T1000 (cell line): ENCODE results near the gene TMEM200B.
"Not testable (repeated sequence)": the region's sequence is repeated elsewhere in the genome, so short reads cannot be mapped to it uniquely, and the experiment has no call there.

Source experiments
- DNase-seq: peaks from one replicate; lab custom pipeline; 2025; ENCODE audit warnings: mixed read lengths; lab: John Stamatoyannopoulos, UW

The TMEM200B gene

GRCh38 chr1:29123887-29124365 lies at the start of gene TMEM200B:
TMEM200B (minus strand) TSS chr1:29123903; CDS start chr1:29121828, 2,075 bp downstream.
- no peak for DNase-seq

GRCh38 chr1:29172415-29172939 lies 48.8 kb upstream of the TMEM200B start:
- no peak for DNase-seq

- DNase-seq: no peak
Observed at GRCh38 chr1:29171521-29171920, 47.8 kb upstream of the TMEM200B start.

- DNase-seq: no peak
Observed at GRCh38 chr1:29171089-29171488, 47.4 kb upstream of the TMEM200B start.

GRCh38 chr1:29169976-29170375 lies 46.3 kb upstream of the TMEM200B start:
- DNase-seq: no peak

GRCh38 chr1:29167904-29168303 lies 44.2 kb upstream of the TMEM200B start:
- no peak for DNase-seq

GRCh38 chr1:29166291-29166878 lies 42.7 kb upstream of the TMEM200B start:
- DNase-seq: no peak

GRCh38 chr1:29164588-29164987 lies 40.9 kb upstream of the TMEM200B start:
- no peak for DNase-seq

- no peak for DNase-seq
Observed at GRCh38 chr1:29162476-29163138, 38.9 kb upstream of the TMEM200B start.

- DNase-seq: no peak
Observed at GRCh38 chr1:29162025-29162424, 38.3 kb upstream of the TMEM200B start.

- no peak for DNase-seq
Observed at GRCh38 chr1:29159773-29160172, 36.1 kb upstream of the TMEM200B start.

GRCh38 chr1:29157269-29157601 lies 33.5 kb upstream of the TMEM200B start:
- DNase-seq: no peak

GRCh38 chr1:29156543-29157268 lies 33.0 kb upstream of the TMEM200B start:
- DNase-seq: no peak

- DNase-seq: no peak
Observed at GRCh38 chr1:29152046-29152805, 28.5 kb upstream of the TMEM200B start.

- DNase-seq: not testable (repeated sequence)
Observed at GRCh38 chr1:29150346-29150745, 26.6 kb upstream of the TMEM200B start.

- DNase-seq: no peak
Observed at GRCh38 chr1:29148656-29149491, 25.2 kb upstream of the TMEM200B start.

- no peak for DNase-seq
Observed at GRCh38 chr1:29145739-29146437, 22.2 kb upstream of the TMEM200B start.

GRCh38 chr1:29144178-29144577 lies 20.5 kb upstream of the TMEM200B start:
- DNase-seq: no peak

GRCh38 chr1:29142714-29143113 lies 19.0 kb upstream of the TMEM200B start:
- no peak for DNase-seq

- DNase-seq: no peak
Observed at GRCh38 chr1:29136391-29136915, 12.8 kb upstream of the TMEM200B start.
